HepG2 (cell line): ENCODE data around the gene ZNF26. TPM values are rescaled to one million over a fixed set of nuclear protein-coding genes. Genes with fewer than 3 reads are reported as not detected.

Source experiments
- HHEX ChIP-seq: IDR thresholded peaks from 2 replicates; pipeline ENCODE4 v1.6.1; 2016; ENCODE audit warnings: control low read depth
- JUN ChIP-seq: sonication (generic); formaldehyde crosslinking; IDR thresholded peaks from 2 replicates; pipeline ENCODE4 v1.4.0; 2020; ENCODE audit warnings: mild to moderate bottlenecking, missing genetic modification reagents
- KMT2B ChIP-seq: IDR thresholded peaks from 2 replicates; pipeline ENCODE4 v1.6.1; 2016; ENCODE audit warnings: missing genetic modification reagents, missing compliant biosample characterization
- MATR3 ChIP-seq: sonication (generic); formaldehyde crosslinking; IDR thresholded peaks from 2 replicates; pipeline ENCODE4 v1.4.0; 2020; ENCODE audit warnings: missing genetic modification reagents
- MLLT10 ChIP-seq: sonication (generic); formaldehyde crosslinking; IDR thresholded peaks from 2 replicates; pipeline ENCODE4 v1.4.0; 2020; ENCODE audit warnings: missing genetic modification reagents
- MTF2 ChIP-seq: sonication (generic); formaldehyde crosslinking; IDR thresholded peaks from 2 replicates; pipeline ENCODE4 v1.5.0; 2020; ENCODE audit warnings: missing genetic modification reagents, borderline replicate concordance
- NFE2 ChIP-seq: sonication (generic); formaldehyde crosslinking; IDR thresholded peaks from 2 replicates; pipeline ENCODE4 v1.4.0; 2020; ENCODE audit warnings: missing genetic modification reagents
- RFX5 ChIP-seq: IDR thresholded peaks from 2 replicates; pipeline ENCODE4 v1.6.1; 2011; ENCODE audit warnings: low read depth, low read length, improper control_type of control experiment
- TEAD3 ChIP-seq: optimal IDR thresholded peaks from 2 replicates; pipeline ENCODE3; 2016; ENCODE audit warnings: borderline replicate concordance
- YEATS2 ChIP-seq: sonication (generic); formaldehyde crosslinking; IDR thresholded peaks from 2 replicates; pipeline ENCODE4 v1.4.0; 2020; ENCODE audit warnings: missing genetic modification reagents, borderline replicate concordance
- ZBTB1 ChIP-seq: sonication (generic); formaldehyde crosslinking; IDR thresholded peaks from 2 replicates; pipeline ENCODE4 v1.4.0; 2020; ENCODE audit warnings: missing genetic modification reagents, borderline replicate concordance
- ZC3H4 ChIP-seq: sonication (generic); formaldehyde crosslinking; IDR thresholded peaks from 2 replicates; pipeline ENCODE4 v1.4.0; 2020; ENCODE audit warnings: missing genetic modification reagents, borderline replicate concordance
- ZNF317 ChIP-seq: sonication (generic); formaldehyde crosslinking; IDR thresholded peaks from 2 replicates; pipeline ENCODE4 v1.5.0; 2020; ENCODE audit warnings: mild to moderate bottlenecking, missing genetic modification reagents
- ZNF451 ChIP-seq: sonication (generic); formaldehyde crosslinking; IDR thresholded peaks from 2 replicates; pipeline ENCODE4 v1.5.0; 2020; ENCODE audit warnings: mild to moderate bottlenecking, missing genetic modification reagents
- ZNF564 ChIP-seq: sonication (generic); formaldehyde crosslinking; IDR thresholded peaks from 2 replicates; pipeline ENCODE4 v1.8.1; 2023; ENCODE audit warnings: mild to moderate bottlenecking, missing genetic modification reagents
- ZNF570 ChIP-seq: sonication (generic); formaldehyde crosslinking; IDR thresholded peaks from 2 replicates; pipeline ENCODE4 v1.4.0; 2020; ENCODE audit warnings: mild to moderate bottlenecking, missing genetic modification reagents, borderline replicate concordance
- ZNF652 ChIP-seq: IDR thresholded peaks from 2 replicates; pipeline ENCODE4 v1.6.1; 2016; ENCODE audit warnings: low read depth, borderline replicate concordance
- ZNF788 ChIP-seq: sonication (generic); formaldehyde crosslinking; IDR thresholded peaks from 2 replicates; pipeline ENCODE4 v1.5.0; 2020; ENCODE audit warnings: mild to moderate bottlenecking, missing genetic modification reagents, borderline replicate concordance
- ZNF790 ChIP-seq: sonication (generic); formaldehyde crosslinking; IDR thresholded peaks from 2 replicates; pipeline ENCODE4 v1.8.0; 2022; ENCODE audit warnings: missing genetic modification reagents, mild to moderate bottlenecking, borderline replicate concordance
- ZNF878 ChIP-seq: sonication (generic); formaldehyde crosslinking; IDR thresholded peaks from 2 replicates; pipeline ENCODE4 v1.8.1; 2023; ENCODE audit warnings: mild to moderate bottlenecking, missing genetic modification reagents, moderate library complexity
- polyA plus RNA-seq, 8 experiments: library from polyadenylated mRNA; depleted of rRNA in 3 of 8; stranded (reverse) in 7 of 8; unstranded in 1 of 8; fragments of >200 nt; fragmentation: Illumina TruSeq in 4 of 8; extraction: Trizol in 4 of 8; gene quantifications; 2 replicates each; pipeline versions ENCODE4 v1.2.1 to v1.2.3, GENCODE V29; 2011 to 2016; ENCODE audit warnings: low read depth in 4 of 8, missing spikeins in 1 of 8, mixed read lengths in 1 of 8; ENCODE audit not compliant: insufficient read depth in 1 of 8
- total RNA-seq, 5 experiments: library from RNA; depleted of rRNA; stranded (reverse); fragments of >200 nt; fragmentation: Illumina TruSeq; extraction: Trizol; gene quantifications; 2 replicates each; pipeline ENCODE4 v1.2.3, GENCODE V29; 2016; ENCODE audit warnings: low read depth in 1 of 5
- TF ChIP-seq, protein P1 (sequence below): sonication (generic); formaldehyde crosslinking; IDR thresholded peaks from 2 replicates; pipeline ENCODE4 v1.4.0; 2020; ENCODE audit warnings: mild to moderate bottlenecking, missing genetic modification reagents
- TF ChIP-seq, protein P2 (sequence below): sonication (generic); formaldehyde crosslinking; IDR thresholded peaks from 2 replicates; pipeline ENCODE4 v1.4.0; 2020; ENCODE audit warnings: missing genetic modification reagents, mild to moderate bottlenecking, borderline replicate concordance
- TF ChIP-seq, protein P3 (sequence below): sonication (generic); formaldehyde crosslinking; IDR thresholded peaks from 2 replicates; pipeline ENCODE4 v1.9.0; 2021; ENCODE audit warnings: missing genetic modification reagents, mild to moderate bottlenecking, borderline replicate concordance
- TF ChIP-seq, protein P4 (sequence below): sonication (generic); formaldehyde crosslinking; IDR thresholded peaks from 2 replicates; pipeline ENCODE4 v1.8.0; 2022; ENCODE audit warnings: missing genetic modification reagents, mild to moderate bottlenecking, moderate library complexity, borderline replicate concordance

The ZNF26 gene
- total and polyA plus RNA-seq, 2 of the 13 experiments (the other 11 are each of a cell fraction or from before 2014, with no cell fraction given) = 3.8 to 6.5 TPM

DNA sequence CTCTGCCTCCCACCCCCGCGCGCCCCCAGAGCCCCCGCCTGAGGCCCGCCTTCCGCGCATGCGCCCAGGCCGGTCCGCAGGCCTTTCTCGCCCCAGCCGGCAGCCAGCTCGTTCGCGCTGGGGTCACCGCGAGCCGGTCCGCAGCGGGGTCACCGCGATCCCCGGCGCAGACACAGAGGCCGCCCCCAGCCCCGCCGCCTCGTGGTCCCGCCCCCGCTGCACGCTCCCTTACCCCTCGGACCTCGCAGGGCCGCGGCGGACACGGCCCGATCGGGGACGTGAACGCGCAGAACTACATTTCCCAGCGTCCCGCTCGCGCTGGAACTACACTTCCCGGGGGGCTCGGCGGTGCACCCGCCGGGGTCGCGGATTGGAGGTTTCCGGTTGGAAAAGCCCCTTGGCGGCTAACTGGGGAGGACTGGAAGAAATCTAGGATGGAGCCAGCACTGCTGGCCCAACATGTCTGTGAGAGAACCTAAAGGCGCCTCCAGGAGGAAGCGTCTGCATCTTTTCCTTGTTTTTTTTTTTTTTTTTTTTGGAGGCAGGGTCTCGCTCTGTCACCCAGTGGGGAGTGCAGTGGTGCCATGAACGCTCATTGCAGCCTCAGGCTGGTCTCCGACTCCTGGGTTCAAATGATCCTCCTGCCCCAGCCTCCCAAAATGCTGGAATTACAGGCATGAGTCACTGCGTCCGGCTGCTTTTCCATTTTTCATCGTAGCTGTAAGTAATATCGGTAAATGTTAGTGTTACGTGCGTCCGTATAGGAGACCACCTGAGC, 30.0 kb upstream of the ZNF26 start, which contains the start of gene ZNF605 (continued):
- TF ChIP-seq YEATS2 (CRISPR knock-in tag) = peak; percentile 78
- no peak for TF ChIP-seq ZBTB1 (CRISPR knock-in tag)
- no peak for TF ChIP-seq ZNF652 (CRISPR knock-in tag)
- TF ChIP-seq ZNF790 (CRISPR knock-in tag) = no peak
- TF ChIP-seq MLLT10 = no peak
- 0 out of 2 replicates have a peak, but pooled peaks have one; percentile 13 for TF ChIP-seq ZNF317 (CRISPR knock-in tag)
- peak; percentile 55; the same call in 1 of the 2 replicates for TF ChIP-seq ZNF564 (CRISPR knock-in tag)
- TF ChIP-seq NFE2 (CRISPR knock-in tag) = no peak
- TF ChIP-seq ZNF878 = no peak
- no peak for TF ChIP-seq TEAD3 (CRISPR knock-in tag)
- no peak for TF ChIP-seq ZNF451 (CRISPR knock-in tag)
- TF ChIP-seq, protein P1, sequence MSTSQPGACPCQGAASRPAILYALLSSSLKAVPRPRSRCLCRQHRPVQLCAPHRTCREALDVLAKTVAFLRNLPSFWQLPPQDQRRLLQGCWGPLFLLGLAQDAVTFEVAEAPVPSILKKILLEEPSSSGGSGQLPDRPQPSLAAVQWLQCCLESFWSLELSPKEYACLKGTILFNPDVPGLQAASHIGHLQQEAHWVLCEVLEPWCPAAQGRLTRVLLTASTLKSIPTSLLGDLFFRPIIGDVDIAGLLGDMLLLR = no peak
- TF ChIP-seq JUN (CRISPR knock-in tag) = no peak
- no peak for TF ChIP-seq RFX5
- TF ChIP-seq KMT2B (CRISPR knock-in tag) = peak; percentile 67; the same call in 1 of the 2 replicates
- TF ChIP-seq, protein P2, sequence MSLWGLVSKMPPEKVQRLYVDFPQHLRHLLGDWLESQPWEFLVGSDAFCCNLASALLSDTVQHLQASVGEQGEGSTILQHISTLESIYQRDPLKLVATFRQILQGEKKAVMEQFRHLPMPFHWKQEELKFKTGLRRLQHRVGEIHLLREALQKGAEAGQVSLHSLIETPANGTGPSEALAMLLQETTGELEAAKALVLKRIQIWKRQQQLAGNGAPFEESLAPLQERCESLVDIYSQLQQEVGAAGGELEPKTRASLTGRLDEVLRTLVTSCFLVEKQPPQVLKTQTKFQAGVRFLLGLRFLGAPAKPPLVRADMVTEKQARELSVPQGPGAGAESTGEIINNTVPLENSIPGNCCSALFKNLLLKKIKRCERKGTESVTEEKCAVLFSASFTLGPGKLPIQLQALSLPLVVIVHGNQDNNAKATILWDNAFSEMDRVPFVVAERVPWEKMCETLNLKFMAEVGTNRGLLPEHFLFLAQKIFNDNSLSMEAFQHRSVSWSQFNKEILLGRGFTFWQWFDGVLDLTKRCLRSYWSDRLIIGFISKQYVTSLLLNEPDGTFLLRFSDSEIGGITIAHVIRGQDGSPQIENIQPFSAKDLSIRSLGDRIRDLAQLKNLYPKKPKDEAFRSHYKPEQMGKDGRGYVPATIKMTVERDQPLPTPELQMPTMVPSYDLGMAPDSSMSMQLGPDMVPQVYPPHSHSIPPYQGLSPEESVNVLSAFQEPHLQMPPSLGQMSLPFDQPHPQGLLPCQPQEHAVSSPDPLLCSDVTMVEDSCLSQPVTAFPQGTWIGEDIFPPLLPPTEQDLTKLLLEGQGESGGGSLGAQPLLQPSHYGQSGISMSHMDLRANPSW = no peak
- TF ChIP-seq ZNF788 = 0 out of 2 replicates have a peak, but pooled peaks have one; percentile 41
- no peak for TF ChIP-seq MTF2 (CRISPR knock-in tag)
- no peak for TF ChIP-seq HHEX
- no peak for TF ChIP-seq ZC3H4 (CRISPR knock-in tag)
- TF ChIP-seq, protein P3, sequence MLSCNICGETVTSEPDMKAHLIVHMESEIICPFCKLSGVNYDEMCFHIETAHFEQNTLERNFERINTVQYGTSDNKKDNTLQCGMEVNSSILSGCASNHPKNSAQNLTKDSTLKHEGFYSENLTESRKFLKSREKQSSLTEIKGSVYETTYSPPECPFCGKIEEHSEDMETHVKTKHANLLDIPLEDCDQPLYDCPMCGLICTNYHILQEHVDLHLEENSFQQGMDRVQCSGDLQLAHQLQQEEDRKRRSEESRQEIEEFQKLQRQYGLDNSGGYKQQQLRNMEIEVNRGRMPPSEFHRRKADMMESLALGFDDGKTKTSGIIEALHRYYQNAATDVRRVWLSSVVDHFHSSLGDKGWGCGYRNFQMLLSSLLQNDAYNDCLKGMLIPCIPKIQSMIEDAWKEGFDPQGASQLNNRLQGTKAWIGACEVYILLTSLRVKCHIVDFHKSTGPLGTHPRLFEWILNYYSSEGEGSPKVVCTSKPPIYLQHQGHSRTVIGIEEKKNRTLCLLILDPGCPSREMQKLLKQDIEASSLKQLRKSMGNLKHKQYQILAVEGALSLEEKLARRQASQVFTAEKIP (CRISPR knock-in tag) = no peak
- TF ChIP-seq ZNF570 (CRISPR knock-in tag) = no peak
- TF ChIP-seq, protein P4, sequence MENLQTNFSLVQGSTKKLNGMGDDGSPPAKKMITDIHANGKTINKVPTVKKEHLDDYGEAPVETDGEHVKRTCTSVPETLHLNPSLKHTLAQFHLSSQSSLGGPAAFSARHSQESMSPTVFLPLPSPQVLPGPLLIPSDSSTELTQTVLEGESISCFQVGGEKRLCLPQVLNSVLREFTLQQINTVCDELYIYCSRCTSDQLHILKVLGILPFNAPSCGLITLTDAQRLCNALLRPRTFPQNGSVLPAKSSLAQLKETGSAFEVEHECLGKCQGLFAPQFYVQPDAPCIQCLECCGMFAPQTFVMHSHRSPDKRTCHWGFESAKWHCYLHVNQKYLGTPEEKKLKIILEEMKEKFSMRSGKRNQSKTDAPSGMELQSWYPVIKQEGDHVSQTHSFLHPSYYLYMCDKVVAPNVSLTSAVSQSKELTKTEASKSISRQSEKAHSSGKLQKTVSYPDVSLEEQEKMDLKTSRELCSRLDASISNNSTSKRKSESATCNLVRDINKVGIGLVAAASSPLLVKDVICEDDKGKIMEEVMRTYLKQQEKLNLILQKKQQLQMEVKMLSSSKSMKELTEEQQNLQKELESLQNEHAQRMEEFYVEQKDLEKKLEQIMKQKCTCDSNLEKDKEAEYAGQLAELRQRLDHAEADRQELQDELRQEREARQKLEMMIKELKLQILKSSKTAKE (CRISPR knock-in tag) = no peak
- TF ChIP-seq MATR3 = no peak
